ENCODE data around the gene ICE1. TPM values are rescaled to one million over a fixed set of nuclear protein-coding genes. Genes with fewer than 3 reads are reported as not detected.

Gene ICE1
- total RNA-seq: 10 to 100 TPM; 23.3 to 25.5 TPM

- DNase-seq: peak; percentile 91 to 93
- Mint-ChIP-seq H3K4me1 (ENCODE audit: low read depth) (peaks cover 24% of the 10 kb centered on the region), H3K9me3 (no peaks in the 10 kb centered on the region), H3K4me3 (peak within 1 kb of the TSS in 1 of 2 donors; percentile 93), H3K27ac (peak within 1 kb of the TSS; percentile 97), H3K36me3 (ENCODE audit: insufficient read depth in 2 of 2) (peaks cover 0 to 6% of the 10 kb centered on the region in 2 donors), H3K27me3 (ENCODE audit: low read depth) (no peaks in the 10 kb centered on the region)
- peak; percentile 88 to 89 for ATAC-seq (replicated peaks in 1 of 2)
Measured at GRCh38 chr5:5421961-5422818, at the start of gene ICE1. Gene ICE1 (plus strand): TSS chr5:5422677. CDS start chr5:5422916, 239 bp downstream.

- H3K4me3 Mint-ChIP-seq: no peak overlapping the region
- no peaks in the 10 kb centered on the region for H3K36me3 Mint-ChIP-seq (ENCODE audit: insufficient read depth in 2 of 2)
- H3K9me3 Mint-ChIP-seq: peaks cover 0 to 3% of the 10 kb centered on the region in 2 donors
- no peaks in the 10 kb centered on the region for H3K27me3 Mint-ChIP-seq (ENCODE audit: low read depth)
- no peak for DNase-seq
- ATAC-seq (replicated peaks in 1 of 2): no peak
- no peaks in the 10 kb centered on the region for H3K4me1 Mint-ChIP-seq (ENCODE audit: low read depth)
- no peak overlapping the region for H3K27ac Mint-ChIP-seq
Measured at GRCh38 chr5:5372930-5373329, 49.5 kb upstream of the ICE1 start.

- no peak overlapping the region for H3K4me3 Mint-ChIP-seq
- no peak overlapping the region for H3K27ac Mint-ChIP-seq
- no peaks in the 10 kb centered on the region for H3K4me1 Mint-ChIP-seq (ENCODE audit: low read depth)
- H3K36me3 Mint-ChIP-seq (ENCODE audit: insufficient read depth in 2 of 2): no peaks in the 10 kb centered on the region
- H3K27me3 Mint-ChIP-seq (ENCODE audit: low read depth): no peaks in the 10 kb centered on the region
- peaks cover 0 to 3% of the 10 kb centered on the region in 2 donors for H3K9me3 Mint-ChIP-seq
- ATAC-seq (replicated peaks in 1 of 2): no peak
- DNase-seq: no peak
Measured at GRCh38 chr5:5373351-5373989, 49.0 kb upstream of the ICE1 start.

- Mint-ChIP-seq H3K27ac (no peak overlapping the region), H3K9me3 (peaks cover 0 to 3% of the 10 kb centered on the region in 2 donors), H3K4me1 (ENCODE audit: low read depth) (no peaks in the 10 kb centered on the region), H3K27me3 (ENCODE audit: low read depth) (no peaks in the 10 kb centered on the region), H3K4me3 (no peak overlapping the region), H3K36me3 (ENCODE audit: insufficient read depth in 2 of 2) (no peaks in the 10 kb centered on the region)
- DNase-seq (no peak), ATAC-seq (replicated peaks in 1 of 2) (no peak)
Measured at GRCh38 chr5:5374009-5374715, 48.3 kb upstream of the ICE1 start.

GRCh38 chr5:5377780-5378179 is 44.7 kb upstream of the ICE1 start:
- Mint-ChIP-seq H3K27ac (no peak overlapping the region), H3K27me3 (ENCODE audit: low read depth) (no peaks in the 10 kb centered on the region), H3K4me1 (ENCODE audit: low read depth) (no peaks in the 10 kb centered on the region), H3K9me3 (peaks cover 0 to 3% of the 10 kb centered on the region in 2 donors), H3K36me3 (ENCODE audit: insufficient read depth in 2 of 2) (no peaks in the 10 kb centered on the region), H3K4me3 (no peak overlapping the region)
- DNase-seq (no peak), ATAC-seq (replicated peaks in 1 of 2) (no peak)

- Mint-ChIP-seq H3K4me3 (no peak overlapping the region), H3K4me1 (ENCODE audit: low read depth) (no peaks in the 10 kb centered on the region), H3K27ac (no peak overlapping the region), H3K9me3 (peaks cover 0 to 3% of the 10 kb centered on the region in 2 donors), H3K27me3 (ENCODE audit: low read depth) (no peaks in the 10 kb centered on the region), H3K36me3 (ENCODE audit: insufficient read depth in 2 of 2) (no peaks in the 10 kb centered on the region)
- ATAC-seq (replicated peaks in 1 of 2): no peak
- no peak for DNase-seq
Measured at GRCh38 chr5:5378531-5378930, 43.9 kb upstream of the ICE1 start.

GRCh38 chr5:5380298-5380697 is 42.2 kb upstream of the ICE1 start:
- H3K36me3 Mint-ChIP-seq (ENCODE audit: insufficient read depth in 2 of 2): no peaks in the 10 kb centered on the region
- H3K27me3 Mint-ChIP-seq (ENCODE audit: low read depth): no peaks in the 10 kb centered on the region
- DNase-seq: no peak
- H3K9me3 Mint-ChIP-seq: no peaks in the 10 kb centered on the region
- no peak overlapping the region for H3K27ac Mint-ChIP-seq
- ATAC-seq (replicated peaks in 1 of 2): no peak
- H3K4me1 Mint-ChIP-seq (ENCODE audit: low read depth): no peaks in the 10 kb centered on the region
- no peak overlapping the region for H3K4me3 Mint-ChIP-seq

GRCh38 chr5:5381310-5381913 is 41.1 kb upstream of the ICE1 start:
- Mint-ChIP-seq H3K36me3 (ENCODE audit: insufficient read depth in 2 of 2) (no peaks in the 10 kb centered on the region), H3K27ac (no peak overlapping the region), H3K4me1 (ENCODE audit: low read depth) (no peaks in the 10 kb centered on the region), H3K9me3 (no peaks in the 10 kb centered on the region), H3K27me3 (ENCODE audit: low read depth) (no peaks in the 10 kb centered on the region), H3K4me3 (no peak overlapping the region)
- no peak for ATAC-seq (replicated peaks in 1 of 2)
- DNase-seq: no peak

- Mint-ChIP-seq H3K4me3 (no peak overlapping the region), H3K4me1 (ENCODE audit: low read depth) (no peaks in the 10 kb centered on the region), H3K27ac (no peak overlapping the region), H3K36me3 (ENCODE audit: insufficient read depth in 2 of 2) (no peaks in the 10 kb centered on the region), H3K27me3 (ENCODE audit: low read depth) (no peaks in the 10 kb centered on the region), H3K9me3 (no peaks in the 10 kb centered on the region)
- DNase-seq: no peak
- ATAC-seq (replicated peaks in 1 of 2): no peak
Measured at GRCh38 chr5:5383461-5383860, 39.0 kb upstream of the ICE1 start.

GRCh38 chr5:5384660-5385330 is 37.7 kb upstream of the ICE1 start:
- H3K36me3 Mint-ChIP-seq (ENCODE audit: insufficient read depth in 2 of 2): no peaks in the 10 kb centered on the region
- H3K27me3 Mint-ChIP-seq (ENCODE audit: low read depth): no peaks in the 10 kb centered on the region
- ATAC-seq (replicated peaks in 1 of 2) (no peak), DNase-seq (no peak)
- no peak overlapping the region for H3K27ac Mint-ChIP-seq
- H3K9me3 Mint-ChIP-seq: no peaks in the 10 kb centered on the region
- no peak overlapping the region for H3K4me3 Mint-ChIP-seq
- H3K4me1 Mint-ChIP-seq (ENCODE audit: low read depth): no peaks in the 10 kb centered on the region

- Mint-ChIP-seq H3K36me3 (ENCODE audit: insufficient read depth in 2 of 2) (no peaks in the 10 kb centered on the region), H3K9me3 (no peaks in the 10 kb centered on the region), H3K27me3 (ENCODE audit: low read depth) (no peaks in the 10 kb centered on the region), H3K27ac (no peak overlapping the region), H3K4me3 (no peak overlapping the region), H3K4me1 (ENCODE audit: low read depth) (no peaks in the 10 kb centered on the region)
- ATAC-seq (replicated peaks in 1 of 2) (no peak), DNase-seq (no peak)
Measured at GRCh38 chr5:5385331-5385662, 37.2 kb upstream of the ICE1 start.

GRCh38 chr5:5386329-5386728 is 36.1 kb upstream of the ICE1 start:
- Mint-ChIP-seq H3K27me3 (ENCODE audit: low read depth) (no peaks in the 10 kb centered on the region), H3K4me3 (no peak overlapping the region), H3K36me3 (ENCODE audit: insufficient read depth in 2 of 2) (no peaks in the 10 kb centered on the region), H3K9me3 (no peaks in the 10 kb centered on the region), H3K27ac (no peak overlapping the region), H3K4me1 (ENCODE audit: low read depth) (no peaks in the 10 kb centered on the region)
- no peak for ATAC-seq (replicated peaks in 1 of 2)
- DNase-seq: no peak

Measured in activated T-cell treated with anti-CD3 and anti-CD28 coated beads, Interleukin-2, amount 50 U/mL, for 72 hours (primary cell).